HG02610 (cell line): Measurements from ENCODE around the gene FAM98C.
"Not testable (repeated sequence)": the region's sequence is repeated elsewhere in the genome, so short reads cannot be mapped to it uniquely, and the experiment has no call there.

Source experiments
- ATAC-seq: cut with Tn5 transposase; IDR thresholded peaks from one replicate; pipeline ENCODE4 v1.9.1; 2021; ENCODE audit warnings: mild to moderate bottlenecking, moderate library complexity; ENCODE audit not compliant: unreplicated experiment

The FAM98C gene

DNA sequence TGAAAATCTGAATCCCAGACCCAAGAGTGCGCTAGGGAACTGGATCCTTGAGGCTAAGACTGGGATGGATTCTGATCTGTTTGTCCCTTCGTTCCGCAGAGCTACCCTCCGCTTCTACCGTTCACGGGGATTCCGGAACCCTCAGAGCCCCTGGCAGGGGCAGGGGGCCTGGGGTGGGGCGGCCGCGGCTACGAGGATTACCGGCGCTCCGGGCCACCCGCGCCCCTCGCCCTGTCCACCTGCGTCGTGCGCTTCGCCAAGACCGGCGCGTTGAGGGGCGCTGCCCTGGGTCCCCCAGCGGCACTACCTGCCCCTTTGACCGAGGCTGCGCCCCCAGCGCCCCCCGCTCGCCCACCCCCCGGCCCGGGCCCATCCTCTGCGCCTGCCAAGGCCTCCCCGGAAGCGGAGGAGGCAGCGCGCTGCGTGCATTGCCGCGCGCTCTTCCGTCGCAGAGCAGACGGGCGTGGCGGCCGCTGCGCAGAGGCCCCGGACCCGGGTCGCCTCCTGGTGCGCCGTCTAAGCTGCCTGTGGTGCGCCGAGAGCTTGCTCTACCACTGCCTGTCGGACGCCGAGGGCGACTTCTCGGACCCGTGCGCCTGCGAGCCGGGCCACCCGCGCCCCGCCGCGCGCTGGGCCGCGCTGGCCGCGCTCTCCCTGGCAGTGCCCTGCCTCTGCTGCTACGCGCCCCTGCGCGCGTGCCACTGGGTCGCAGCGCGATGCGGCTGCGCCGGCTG, 7.3 kb upstream of the FAM98C start:
- no peak for ATAC-seq

DNA sequence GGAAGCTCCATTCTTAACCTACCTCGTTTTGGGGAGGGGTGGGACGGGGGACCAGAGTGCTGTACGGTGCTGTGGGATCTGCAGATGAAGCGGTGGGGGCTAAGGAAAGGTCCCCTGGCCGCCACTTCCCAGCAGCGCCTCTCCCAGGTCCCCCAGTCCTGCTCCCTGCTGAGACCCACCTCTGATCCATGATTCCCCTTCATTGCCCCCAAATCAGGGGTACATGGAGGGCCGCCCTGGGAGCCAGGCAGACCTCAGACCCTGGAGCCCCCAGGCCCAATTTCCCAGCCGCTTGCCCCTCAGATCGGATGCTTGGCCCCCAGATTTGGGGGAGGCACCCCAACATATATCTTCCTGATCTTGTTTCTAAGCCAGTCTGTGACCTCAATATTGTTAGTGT, 3.8 kb upstream of the FAM98C start:
- ATAC-seq, result no peak

- ATAC-seq, result no peak
Observed at GRCh38 chr19:38399537-38399936, 3.4 kb upstream of the FAM98C start.

DNA sequence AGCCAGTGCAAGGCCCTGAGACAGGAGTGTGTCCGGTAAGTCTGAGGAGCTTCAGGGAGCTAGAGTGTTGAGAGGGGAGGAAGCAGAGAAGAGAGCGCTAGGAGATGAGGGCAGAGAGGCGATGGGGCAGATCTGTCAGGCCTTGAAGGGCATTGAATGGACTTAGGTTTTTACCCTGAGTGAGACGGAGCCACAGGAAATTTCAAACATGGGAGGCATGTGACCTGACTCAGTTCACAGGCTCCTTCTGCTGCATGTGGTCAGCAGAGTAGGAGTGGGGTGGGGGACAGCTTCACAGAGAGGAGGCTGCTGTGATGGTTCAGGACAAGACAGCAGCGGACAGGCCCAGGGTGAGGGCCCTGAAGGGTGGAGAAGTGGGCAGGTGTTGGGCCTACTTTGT, 2.5 kb upstream of the FAM98C start:
- no peak for ATAC-seq

DNA sequence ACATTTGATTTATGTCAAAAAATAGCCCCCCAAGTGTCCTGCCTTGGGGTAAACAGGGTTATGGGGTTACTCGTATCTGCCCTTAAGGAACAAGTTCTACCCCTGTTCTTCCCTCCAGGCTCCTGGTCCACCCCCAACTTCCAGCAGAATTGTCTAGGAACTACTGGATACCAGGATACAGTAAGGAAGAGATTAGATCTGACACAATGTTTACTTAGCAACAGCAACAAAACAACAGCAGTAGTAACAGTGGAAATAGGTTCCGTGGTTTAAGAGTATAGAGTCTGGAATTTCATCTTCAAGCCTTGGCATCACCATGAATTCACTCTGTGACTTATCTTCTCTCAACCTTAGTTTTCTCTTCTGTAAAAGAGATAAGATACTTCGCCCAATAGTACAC, 1.7 kb upstream of the FAM98C start:
- no peak for ATAC-seq

DNA sequence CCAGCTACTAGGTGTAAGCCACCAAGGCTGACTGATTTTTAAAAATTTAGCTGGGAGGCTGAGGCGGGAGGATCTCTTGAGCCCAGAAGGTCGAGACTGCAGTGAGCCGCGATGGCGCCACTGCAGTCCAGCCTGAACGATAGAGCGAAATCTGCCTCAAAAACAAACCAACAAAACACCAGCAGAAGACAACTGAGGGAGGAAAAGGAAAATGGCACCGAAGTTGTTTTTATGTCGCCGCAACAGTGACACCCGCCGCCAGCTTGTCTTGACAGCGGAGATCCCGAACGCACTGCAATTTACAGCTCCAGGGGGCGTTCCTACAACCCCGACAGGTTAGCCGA, 298 bp upstream of the FAM98C start:
- no peak for ATAC-seq

DNA sequence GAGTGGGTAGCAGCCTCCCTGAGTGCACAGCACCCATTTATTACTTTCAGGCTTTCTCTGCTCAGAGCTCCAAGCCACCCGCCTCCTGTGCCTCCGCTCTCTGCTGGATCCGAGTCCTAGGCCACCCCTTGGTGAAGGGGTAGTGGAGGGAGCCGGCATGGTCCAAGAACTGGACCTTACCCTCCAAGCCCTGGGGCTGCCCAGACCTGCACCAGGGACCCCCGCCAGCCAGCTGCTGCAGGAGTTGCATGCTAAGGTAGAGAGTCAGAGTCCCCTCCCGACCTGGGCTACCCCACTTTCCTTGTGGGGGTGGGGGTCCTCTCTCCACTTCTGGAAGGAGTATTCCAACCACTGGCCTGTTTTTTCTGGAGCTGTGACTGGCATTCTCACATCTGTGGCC, 2.0 kb downstream of the FAM98C start:
- no peak for ATAC-seq

DNA sequence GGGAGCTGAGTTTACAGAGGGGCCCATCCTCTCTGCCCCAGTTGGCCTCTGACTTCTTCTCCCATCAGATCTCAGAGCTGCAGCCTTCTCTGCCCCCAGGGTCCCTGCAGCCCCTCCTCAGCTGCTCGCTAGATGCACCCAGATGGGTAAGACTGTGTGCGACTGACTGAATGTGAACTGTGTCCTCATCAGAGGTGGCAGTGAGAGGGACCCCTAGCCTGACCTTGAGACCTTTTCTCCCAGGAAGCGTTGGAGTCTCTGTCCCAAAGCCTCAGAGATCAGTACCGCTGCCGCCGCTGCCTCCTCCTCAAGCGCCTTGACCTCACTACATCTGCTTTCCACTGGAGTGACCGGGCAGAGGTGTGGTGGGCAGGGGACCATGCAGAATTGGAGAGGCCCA, 2.4 kb downstream of the FAM98C start:
- no peak for ATAC-seq

- no peak for ATAC-seq
Observed at GRCh38 chr19:38409631-38410133, 6.8 kb downstream of the FAM98C start.

- not testable (repeated sequence) for ATAC-seq
Observed at GRCh38 chr19:38410407-38410806, 7.5 kb downstream of the FAM98C start.

DNA sequence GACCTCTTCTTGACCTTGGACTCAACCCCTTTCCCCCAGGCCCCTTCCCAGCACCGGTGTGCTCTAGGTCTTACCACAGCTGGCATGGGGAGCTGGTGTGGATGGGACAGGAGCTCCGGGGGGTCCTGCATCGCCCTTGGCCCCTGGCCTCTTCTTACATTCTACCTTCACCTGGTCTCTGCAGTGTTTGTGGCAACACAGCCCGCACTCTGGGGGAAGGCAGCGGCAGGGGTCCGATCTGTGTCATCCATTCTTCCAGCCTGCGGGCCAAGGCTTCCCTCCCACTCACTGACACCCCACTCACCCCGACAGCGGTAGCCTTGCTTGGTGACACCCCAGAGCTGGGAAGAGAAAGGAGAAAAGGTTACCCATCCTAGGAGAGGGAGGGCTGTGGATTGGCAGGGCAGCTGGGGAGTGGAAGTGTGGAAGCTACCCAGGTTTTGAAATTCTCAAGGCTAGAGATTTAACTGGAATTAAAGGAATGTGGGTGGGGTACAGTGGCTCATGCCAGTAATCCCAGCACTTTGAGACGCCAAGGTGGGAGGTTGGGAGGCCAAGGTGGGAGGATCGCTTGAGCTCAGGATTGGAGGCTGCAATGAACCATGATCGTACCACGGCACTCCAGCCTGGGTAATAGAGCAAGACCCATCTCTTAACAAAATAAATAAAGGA, 8.3 kb downstream of the FAM98C start:
- ATAC-seq, result no peak

- not testable (repeated sequence) for ATAC-seq
Observed at GRCh38 chr19:38411898-38412297, 9.0 kb downstream of the FAM98C start.

DNA sequence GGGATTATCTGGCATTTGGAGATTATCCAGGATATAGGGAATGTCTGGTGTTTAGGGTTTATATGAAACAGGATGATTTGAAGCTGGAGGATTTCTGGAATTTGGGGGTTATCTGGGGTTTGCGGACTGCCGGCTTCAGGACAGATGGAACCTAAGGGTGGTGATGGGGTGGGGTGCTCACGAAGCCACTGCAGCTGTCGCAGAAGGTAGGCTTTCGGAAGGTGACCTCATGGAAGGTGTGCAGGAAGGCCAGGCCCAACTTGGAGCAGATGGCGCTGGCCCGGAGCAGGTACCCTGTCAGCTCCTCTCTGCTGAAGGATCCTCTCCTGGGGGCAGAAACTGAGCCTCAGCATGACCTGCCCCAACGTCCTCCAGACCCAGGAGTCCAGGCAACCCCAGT, 9.6 kb downstream of the FAM98C start:
- ATAC-seq, result no peak

DNA sequence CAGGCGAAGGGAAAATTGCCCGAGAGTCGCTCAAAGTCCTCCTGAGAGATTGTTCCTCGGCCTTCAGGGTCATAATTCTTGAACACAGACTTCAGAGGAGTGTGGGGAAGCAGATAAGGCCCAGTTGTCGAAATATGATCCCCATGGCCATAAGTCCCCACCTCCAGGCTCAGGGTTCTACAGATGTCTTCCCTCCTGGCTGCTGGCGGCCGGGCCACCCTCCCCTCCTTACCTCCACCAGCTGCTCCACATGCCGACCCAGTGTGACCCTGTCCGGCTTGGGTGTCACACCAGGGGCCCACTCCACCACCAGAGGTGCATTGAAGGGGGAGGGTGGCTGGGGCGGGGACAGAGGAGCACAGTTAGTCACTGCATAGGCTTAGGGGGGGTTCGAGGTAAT, 10.1 kb downstream of the FAM98C start:
- ATAC-seq, result no peak

GRCh38 chr19:38413416-38413815, 10.5 kb downstream of the FAM98C start:
- ATAC-seq, result no peak

- ATAC-seq, result no peak
Observed at GRCh38 chr19:38417146-38417543, 14.3 kb downstream of the FAM98C start.

DNA sequence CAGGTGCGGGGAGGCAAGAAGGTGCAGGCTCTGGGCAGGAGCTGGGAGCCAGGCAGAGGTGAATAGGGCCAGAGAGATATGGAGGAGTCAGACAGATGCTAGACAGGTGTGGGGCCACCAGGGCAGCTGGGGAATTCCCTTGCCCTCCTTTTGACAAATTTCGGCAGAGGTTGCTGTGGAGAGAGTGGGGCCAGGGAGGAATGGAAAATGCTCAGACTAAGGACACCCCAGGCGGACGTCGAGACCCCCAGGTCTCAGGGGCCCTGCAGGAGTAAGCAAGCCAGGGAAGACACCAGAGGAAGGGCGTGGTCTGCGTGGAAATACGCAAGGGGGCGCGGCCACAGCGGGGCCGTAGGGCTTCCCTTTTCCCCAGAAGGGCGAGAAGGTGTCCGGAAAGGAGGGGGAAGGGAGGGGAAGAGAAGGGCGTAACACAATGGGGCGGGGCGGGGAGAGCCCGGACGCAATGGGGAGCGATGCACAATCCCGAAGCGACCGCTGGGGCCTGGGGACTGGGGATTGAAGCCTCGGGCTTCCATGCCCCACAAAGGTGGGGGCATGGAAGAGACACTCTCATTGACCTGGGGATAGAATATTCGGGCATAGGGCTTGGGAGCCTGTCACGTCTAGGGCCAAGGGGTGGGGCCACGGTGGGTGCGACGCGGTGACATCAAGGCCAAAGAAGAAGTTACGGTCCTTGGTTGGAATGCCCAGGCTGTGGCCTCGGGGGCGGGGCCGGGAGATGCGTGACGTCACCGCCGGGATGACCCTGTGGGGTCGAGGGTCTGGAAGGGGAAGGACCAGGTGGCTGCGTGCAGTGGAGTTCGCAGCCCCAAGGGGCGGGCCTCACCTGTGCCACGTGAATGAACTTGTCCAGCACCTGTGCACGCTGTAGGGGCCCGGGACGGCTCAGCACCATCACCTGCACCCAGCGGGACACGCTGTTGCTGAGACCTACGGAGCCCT, 14.9 kb downstream of the FAM98C start:
- no peak for ATAC-seq

GRCh38 chr19:38420935-38421334, 18.0 kb downstream of the FAM98C start:
- no peak for ATAC-seq

- no peak for ATAC-seq
Observed at GRCh38 chr19:38421856-38422255, 19.0 kb downstream of the FAM98C start.

DNA sequence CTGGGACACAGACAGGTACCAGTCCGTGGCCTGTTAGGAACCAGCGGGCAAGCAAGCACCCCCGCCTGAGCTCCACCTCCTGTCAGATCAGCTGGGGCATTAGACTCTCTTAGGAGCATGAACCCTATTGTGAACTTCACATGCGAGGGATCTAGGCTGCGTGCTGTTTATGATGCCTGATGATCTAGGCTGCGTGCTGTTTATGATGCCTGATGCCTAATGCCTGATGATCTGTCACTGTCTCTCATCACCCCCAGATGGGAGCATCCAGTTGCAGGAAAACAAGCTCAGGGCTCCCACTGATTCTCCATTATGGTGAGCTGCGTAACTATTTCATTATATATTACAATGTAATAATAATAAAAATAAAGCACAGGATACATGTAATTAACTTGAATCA, 19.5 kb downstream of the FAM98C start:
- ATAC-seq, result no peak

DNA sequence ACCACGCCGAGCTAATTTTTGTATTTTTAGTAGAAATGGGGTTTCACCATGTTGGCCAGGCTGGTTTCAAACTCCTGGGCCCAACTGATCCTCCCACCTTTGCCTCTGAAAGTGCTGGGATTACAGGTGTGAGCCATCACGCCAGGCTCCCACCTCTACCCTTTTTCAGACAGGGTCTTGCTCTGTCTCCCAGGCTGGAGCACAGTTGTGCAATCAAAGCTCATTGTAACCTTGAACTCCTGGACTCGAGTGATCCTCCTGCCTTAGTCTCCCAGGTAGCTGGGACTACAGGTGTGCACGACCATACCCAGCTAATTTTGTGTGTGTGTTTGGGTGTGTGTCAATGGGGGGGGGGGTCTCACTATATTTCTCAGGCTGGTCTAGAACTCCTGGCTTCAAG, 21.4 kb downstream of the FAM98C start:
- no peak for ATAC-seq
